ENCODE measurements around the gene ARHGEF11.

The ARHGEF11 gene

GRCh38 chr1:157000686-157001085, 44.9 kb downstream of the ARHGEF11 start:
- no peak for DNase-seq

- no peak for DNase-seq
Observed at GRCh38 chr1:156999596-157000320, 45.8 kb downstream of the ARHGEF11 start.

- no peak for DNase-seq
Observed at GRCh38 chr1:156998840-156999500, 46.6 kb downstream of the ARHGEF11 start.

GRCh38 chr1:156998301-156998700, 47.2 kb downstream of the ARHGEF11 start:
- no peak for DNase-seq

- DNase-seq = no peak
Observed at GRCh38 chr1:156995412-156995811, 50.1 kb downstream of the ARHGEF11 start.

GRCh38 chr1:156994277-156994676, 51.3 kb downstream of the ARHGEF11 start:
- no peak for DNase-seq

- no peak for DNase-seq
Observed at GRCh38 chr1:156993426-156994147, 52.0 kb downstream of the ARHGEF11 start.

- no peak for DNase-seq
Observed at GRCh38 chr1:156992215-156992614, 53.3 kb downstream of the ARHGEF11 start.

GRCh38 chr1:156987715-156988114, 57.8 kb downstream of the ARHGEF11 start:
- DNase-seq = no peak

- no peak for DNase-seq
Observed at GRCh38 chr1:156980551-156980950, 65.0 kb downstream of the ARHGEF11 start.

- DNase-seq = no peak
Observed at GRCh38 chr1:156975084-156975483, 70.5 kb downstream of the ARHGEF11 start.

GRCh38 chr1:156973417-156973816, 72.1 kb downstream of the ARHGEF11 start:
- DNase-seq = no peak

- DNase-seq = no peak
Observed at GRCh38 chr1:156970017-156970416, 75.5 kb downstream of the ARHGEF11 start.

- no peak for DNase-seq
Observed at GRCh38 chr1:156969496-156969895, 76.0 kb downstream of the ARHGEF11 start.

- no peak for DNase-seq
Observed at GRCh38 chr1:156964441-156964840, 81.1 kb downstream of the ARHGEF11 start.

- no peak for DNase-seq
Observed at GRCh38 chr1:156963621-156964020, 81.9 kb downstream of the ARHGEF11 start.

GRCh38 chr1:156961709-156962108, 83.8 kb downstream of the ARHGEF11 start:
- DNase-seq = no peak

GRCh38 chr1:156959925-156960324, 85.6 kb downstream of the ARHGEF11 start:
- DNase-seq = no peak

- no peak for DNase-seq
Observed at GRCh38 chr1:156959414-156959813, 86.1 kb downstream of the ARHGEF11 start.

- no peak for DNase-seq
Observed at GRCh38 chr1:156958247-156958714, 87.3 kb downstream of the ARHGEF11 start.

GRCh38 chr1:156957634-156958033, 87.9 kb downstream of the ARHGEF11 start:
- DNase-seq = no peak

GRCh38 chr1:156956333-156956732, 89.2 kb downstream of the ARHGEF11 start:
- DNase-seq = no peak

GRCh38 chr1:156953571-156953970, 92.0 kb downstream of the ARHGEF11 start:
- no peak for DNase-seq

Measured in right kidney (tissue), 1 donor.